GM19238 (cell line): ENCODE results near the gene REM2.

ENCODE experiments used
- DNase-seq: peaks from one replicate; pipeline ENCODE4 v3.0.0; 2011; ENCODE audit warnings: low spot score; ENCODE audit not compliant: insufficient read length

The REM2 gene

GRCh38 chr14:22883173-22883976, at the start of gene REM2:
Gene REM2 (plus strand): TSS chr14:22883222. CDS start chr14:22883288, 66 bp downstream.
- no peak for DNase-seq

- DNase-seq, result no peak
Measured at GRCh38 chr14:22835505-22835904, 47.5 kb upstream of the REM2 start.

- no peak for DNase-seq
Measured at GRCh38 chr14:22836301-22837113, 46.5 kb upstream of the REM2 start, which contains the start of gene MMP14. Gene MMP14 (plus strand): TSS chr14:22836585. CDS start chr14:22836818, 233 bp downstream.

GRCh38 chr14:22837114-22837749, 45.8 kb upstream of the REM2 start:
- DNase-seq, result no peak

- DNase-seq, result no peak
Measured at GRCh38 chr14:22837750-22838538, 45.1 kb upstream of the REM2 start.

GRCh38 chr14:22838631-22839041, 44.4 kb upstream of the REM2 start:
- no peak for DNase-seq

- DNase-seq, result no peak
Measured at GRCh38 chr14:22839159-22839779, 43.8 kb upstream of the REM2 start.

- DNase-seq, result no peak
Measured at GRCh38 chr14:22841311-22841710, 41.7 kb upstream of the REM2 start.

- no peak for DNase-seq
Measured at GRCh38 chr14:22841769-22842168, 41.3 kb upstream of the REM2 start.

GRCh38 chr14:22842211-22843122, 40.6 kb upstream of the REM2 start:
- DNase-seq, result no peak

- DNase-seq, result no peak
Measured at GRCh38 chr14:22843123-22843925, 39.7 kb upstream of the REM2 start.

- no peak for DNase-seq
Measured at GRCh38 chr14:22844221-22845102, 38.6 kb upstream of the REM2 start.

GRCh38 chr14:22845103-22845394, 38.0 kb upstream of the REM2 start:
- DNase-seq, result no peak

GRCh38 chr14:22845821-22846625, 37.0 kb upstream of the REM2 start:
- no peak for DNase-seq

- DNase-seq, result no peak
Measured at GRCh38 chr14:22846811-22847307, 36.2 kb upstream of the REM2 start.

GRCh38 chr14:22847661-22848341, 35.2 kb upstream of the REM2 start:
- no peak for DNase-seq
